ENCODE data around the gene SAA4. TPM values are rescaled to one million over a fixed set of nuclear protein-coding genes. Genes with fewer than 3 reads are reported as not detected.

Gene SAA4
- total and polyA plus RNA-seq, 10 of the 15 experiments (the other 5 are each of a cell fraction or from before 2014, with no cell fraction given) = not detected

- TF ChIP-seq POLR2AphosphoS2 (IDR thresholded peaks at IDR 0.05; ENCODE audit: low read depth, low read length) (no peak), KDM1A (IDR thresholded peaks at IDR 0.05; ENCODE audit: borderline replicate concordance) (no peak), KLF5 (IDR thresholded peaks at IDR 0.05; ENCODE audit: partially characterized antibody) (no peak), ATF3 (IDR thresholded peaks at IDR 0.05; ENCODE audit: borderline replicate concordance, extremely low read depth, low read depth, low read length) (no peak), FOXK2 (IDR thresholded peaks at IDR 0.05) (no peak), YY1 (IDR thresholded peaks at IDR 0.05; ENCODE audit: low read depth, low read length) (peak; percentile 85), ZNF384 (IDR thresholded peaks at IDR 0.05; ENCODE audit: borderline replicate concordance, low read depth, low read length) (no peak), BRCA1 (IDR thresholded peaks at IDR 0.05; ENCODE audit: low read depth, low read length) (no peak), MYC (IDR thresholded peaks at IDR 0.05; ENCODE audit: insufficient read depth, insufficient read length, insufficient replicate concordance, low read length, severe bottlenecking) (no peak), HSF1 (IDR thresholded peaks at IDR 0.05; ENCODE audit: low read depth, low read length) (no peak), HDAC6 (IDR thresholded peaks at IDR 0.05; ENCODE audit: unreplicated experiment) (no peak), CTCF (IDR thresholded peaks at IDR 0.05 in 2 of 3, conservative IDR thresholded peaks at IDR 0.05 in 1 of 3; ENCODE audit: control insufficient read depth in 2 of 3, extremely low read depth in 1 of 3, insufficient read depth in 1 of 3, low read depth in 3 of 3, low read length in 3 of 3) (peak; percentile 85 to 94 (median 89)), ASH2L (IDR thresholded peaks at IDR 0.05; ENCODE audit: borderline replicate concordance, low read depth) (no peak), RBBP5 (conservative IDR thresholded peaks at IDR 0.05) (no peak), LARP7 (IDR thresholded peaks at IDR 0.05) (no peak)
- TF ChIP-seq, protein P1, sequence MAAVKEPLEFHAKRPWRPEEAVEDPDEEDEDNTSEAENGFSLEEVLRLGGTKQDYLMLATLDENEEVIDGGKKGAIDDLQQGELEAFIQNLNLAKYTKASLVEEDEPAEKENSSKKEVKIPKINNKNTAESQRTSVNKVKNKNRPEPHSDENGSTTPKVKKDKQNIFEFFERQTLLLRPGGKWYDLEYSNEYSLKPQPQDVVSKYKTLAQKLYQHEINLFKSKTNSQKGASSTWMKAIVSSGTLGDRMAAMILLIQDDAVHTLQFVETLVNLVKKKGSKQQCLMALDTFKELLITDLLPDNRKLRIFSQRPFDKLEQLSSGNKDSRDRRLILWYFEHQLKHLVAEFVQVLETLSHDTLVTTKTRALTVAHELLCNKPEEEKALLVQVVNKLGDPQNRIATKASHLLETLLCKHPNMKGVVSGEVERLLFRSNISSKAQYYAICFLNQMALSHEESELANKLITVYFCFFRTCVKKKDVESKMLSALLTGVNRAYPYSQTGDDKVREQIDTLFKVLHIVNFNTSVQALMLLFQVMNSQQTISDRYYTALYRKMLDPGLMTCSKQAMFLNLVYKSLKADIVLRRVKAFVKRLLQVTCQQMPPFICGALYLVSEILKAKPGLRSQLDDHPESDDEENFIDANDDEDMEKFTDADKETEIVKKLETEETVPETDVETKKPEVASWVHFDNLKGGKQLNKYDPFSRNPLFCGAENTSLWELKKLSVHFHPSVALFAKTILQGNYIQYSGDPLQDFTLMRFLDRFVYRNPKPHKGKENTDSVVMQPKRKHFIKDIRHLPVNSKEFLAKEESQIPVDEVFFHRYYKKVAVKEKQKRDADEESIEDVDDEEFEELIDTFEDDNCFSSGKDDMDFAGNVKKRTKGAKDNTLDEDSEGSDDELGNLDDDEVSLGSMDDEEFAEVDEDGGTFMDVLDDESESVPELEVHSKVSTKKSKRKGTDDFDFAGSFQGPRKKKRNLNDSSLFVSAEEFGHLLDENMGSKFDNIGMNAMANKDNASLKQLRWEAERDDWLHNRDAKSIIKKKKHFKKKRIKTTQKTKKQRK (IDR thresholded peaks at IDR 0.05; ENCODE audit: low read depth, low read length) = no peak
- TF ChIP-seq, protein P2, sequence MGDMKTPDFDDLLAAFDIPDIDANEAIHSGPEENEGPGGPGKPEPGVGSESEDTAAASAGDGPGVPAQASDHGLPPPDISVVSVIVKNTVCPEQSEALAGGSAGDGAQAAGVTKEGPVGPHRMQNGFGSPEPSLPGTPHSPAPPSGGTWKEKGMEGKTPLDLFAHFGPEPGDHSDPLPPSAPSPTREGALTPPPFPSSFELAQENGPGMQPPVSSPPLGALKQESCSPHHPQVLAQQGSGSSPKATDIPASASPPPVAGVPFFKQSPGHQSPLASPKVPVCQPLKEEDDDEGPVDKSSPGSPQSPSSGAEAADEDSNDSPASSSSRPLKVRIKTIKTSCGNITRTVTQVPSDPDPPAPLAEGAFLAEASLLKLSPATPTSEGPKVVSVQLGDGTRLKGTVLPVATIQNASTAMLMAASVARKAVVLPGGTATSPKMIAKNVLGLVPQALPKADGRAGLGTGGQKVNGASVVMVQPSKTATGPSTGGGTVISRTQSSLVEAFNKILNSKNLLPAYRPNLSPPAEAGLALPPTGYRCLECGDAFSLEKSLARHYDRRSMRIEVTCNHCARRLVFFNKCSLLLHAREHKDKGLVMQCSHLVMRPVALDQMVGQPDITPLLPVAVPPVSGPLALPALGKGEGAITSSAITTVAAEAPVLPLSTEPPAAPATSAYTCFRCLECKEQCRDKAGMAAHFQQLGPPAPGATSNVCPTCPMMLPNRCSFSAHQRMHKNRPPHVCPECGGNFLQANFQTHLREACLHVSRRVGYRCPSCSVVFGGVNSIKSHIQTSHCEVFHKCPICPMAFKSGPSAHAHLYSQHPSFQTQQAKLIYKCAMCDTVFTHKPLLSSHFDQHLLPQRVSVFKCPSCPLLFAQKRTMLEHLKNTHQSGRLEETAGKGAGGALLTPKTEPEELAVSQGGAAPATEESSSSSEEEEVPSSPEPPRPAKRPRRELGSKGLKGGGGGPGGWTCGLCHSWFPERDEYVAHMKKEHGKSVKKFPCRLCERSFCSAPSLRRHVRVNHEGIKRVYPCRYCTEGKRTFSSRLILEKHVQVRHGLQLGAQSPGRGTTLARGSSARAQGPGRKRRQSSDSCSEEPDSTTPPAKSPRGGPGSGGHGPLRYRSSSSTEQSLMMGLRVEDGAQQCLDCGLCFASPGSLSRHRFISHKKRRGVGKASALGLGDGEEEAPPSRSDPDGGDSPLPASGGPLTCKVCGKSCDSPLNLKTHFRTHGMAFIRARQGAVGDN (IDR thresholded peaks at IDR 0.05) = no peak
These were observed 7.3 kb upstream of the SAA4 start (continued) for GRCh38 chr11:18243783-18244362.

All from GM12878 (cell line).